Parathyroid adenoma (tissue), 2 donors: ENCODE results near the gene MT1E.
A peak's percentile ranks its signal among the peaks of the same experiment; 100 is the strongest.

ENCODE experiments used
- H2AFZ ChIP-seq: fragments of 300-600 bp; sonication (generic); one replicate; pipeline ENCODE4 v1.7.0; 2017; ENCODE audit warnings: antibody characterized with exemption, mild to moderate bottlenecking
- H3K27ac ChIP-seq: fragments of 300-600 bp; sonication (generic); one replicate; pipeline ENCODE4 v1.7.0; 2017
- H3K27me3 ChIP-seq: fragments of 300-600 bp; sonication (generic); one replicate; pipeline ENCODE4 v1.7.0; 2017; ENCODE audit warnings: low read length; ENCODE audit not compliant: control insufficient read depth, insufficient read depth
- H3K36me3 ChIP-seq: fragments of 300-600 bp; sonication (generic); one replicate; pipeline ENCODE4 v1.7.0; 2017; ENCODE audit warnings: low read length; ENCODE audit not compliant: control insufficient read depth, insufficient read depth
- H3K4me1 ChIP-seq: fragments of 300-600 bp; sonication (generic); one replicate; pipeline ENCODE4 v1.7.0; 2017; ENCODE audit warnings: control low read depth
- H3K4me2 ChIP-seq: fragments of 300-600 bp; sonication (generic); one replicate; pipeline ENCODE4 v1.7.0; 2017; ENCODE audit warnings: low read length
- H3K4me3 ChIP-seq: fragments of 300-600 bp; sonication (generic); one replicate; pipeline ENCODE4 v1.7.0; 2017; ENCODE audit warnings: low read depth, low read length
- H3K79me2 ChIP-seq: fragments of 300-600 bp; sonication (generic); one replicate; pipeline ENCODE4 v1.7.0; 2017; ENCODE audit warnings: control low read depth
- H3K9ac ChIP-seq: fragments of 300-600 bp; sonication (generic); one replicate; pipeline ENCODE4 v1.7.0; 2017; ENCODE audit warnings: mild to moderate bottlenecking
- H3K9me3 ChIP-seq: fragments of 300-600 bp; sonication (generic); one replicate; pipeline ENCODE4 v1.7.0; 2017; ENCODE audit warnings: low read length; ENCODE audit not compliant: control insufficient read depth
- TF ChIP-seq, protein P1 (sequence below): fragments of 300-600 bp; sonication (generic); IDR thresholded peaks from one replicate; pipeline ENCODE4 v1.7.0; 2017; ENCODE audit warnings: antibody characterized with exemption, mild to moderate bottlenecking
- donor health status: primary hyperparathyroidism.

Gene MT1E

DNA sequence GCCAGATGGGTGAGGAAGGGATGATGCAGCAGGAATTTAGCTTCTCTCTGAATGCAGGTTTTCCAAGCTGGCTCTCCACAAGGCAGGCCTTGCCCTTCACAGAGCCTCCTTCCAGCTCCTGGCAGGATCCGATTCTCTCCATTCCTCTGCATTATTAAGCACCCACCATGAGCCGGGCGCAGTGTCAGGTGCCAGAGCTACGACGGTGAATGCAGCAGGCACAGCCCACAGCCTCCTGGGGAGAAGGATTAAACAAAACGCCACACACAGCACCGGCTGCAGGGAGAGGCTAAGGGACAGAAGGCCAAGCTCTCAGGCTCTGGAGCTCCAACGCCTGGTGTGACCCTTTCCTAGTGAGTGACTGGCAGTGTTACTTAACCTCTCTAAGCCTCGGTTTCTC lies 24.3 kb upstream of the MT1E start:
- Histone ChIP-seq H3K4me2 (no peak overlapping the region), H3K9ac (no peak overlapping the region), H3K79me2 (no peaks in the 10 kb centered on the region), H3K27ac (no peak overlapping the region), H3K4me1 (no peaks in the 10 kb centered on the region), H3K9me3 (no peaks in the 10 kb centered on the region), H3K4me3 (no peak overlapping the region), H2AFZ (no peak overlapping the region), H3K27me3 (no peaks in the 10 kb centered on the region), H3K36me3 (no peaks in the 10 kb centered on the region)
- TF ChIP-seq, protein P1, sequence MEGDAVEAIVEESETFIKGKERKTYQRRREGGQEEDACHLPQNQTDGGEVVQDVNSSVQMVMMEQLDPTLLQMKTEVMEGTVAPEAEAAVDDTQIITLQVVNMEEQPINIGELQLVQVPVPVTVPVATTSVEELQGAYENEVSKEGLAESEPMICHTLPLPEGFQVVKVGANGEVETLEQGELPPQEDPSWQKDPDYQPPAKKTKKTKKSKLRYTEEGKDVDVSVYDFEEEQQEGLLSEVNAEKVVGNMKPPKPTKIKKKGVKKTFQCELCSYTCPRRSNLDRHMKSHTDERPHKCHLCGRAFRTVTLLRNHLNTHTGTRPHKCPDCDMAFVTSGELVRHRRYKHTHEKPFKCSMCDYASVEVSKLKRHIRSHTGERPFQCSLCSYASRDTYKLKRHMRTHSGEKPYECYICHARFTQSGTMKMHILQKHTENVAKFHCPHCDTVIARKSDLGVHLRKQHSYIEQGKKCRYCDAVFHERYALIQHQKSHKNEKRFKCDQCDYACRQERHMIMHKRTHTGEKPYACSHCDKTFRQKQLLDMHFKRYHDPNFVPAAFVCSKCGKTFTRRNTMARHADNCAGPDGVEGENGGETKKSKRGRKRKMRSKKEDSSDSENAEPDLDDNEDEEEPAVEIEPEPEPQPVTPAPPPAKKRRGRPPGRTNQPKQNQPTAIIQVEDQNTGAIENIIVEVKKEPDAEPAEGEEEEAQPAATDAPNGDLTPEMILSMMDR, result no peak

GRCh38 chr16:56603589-56603988 lies 22.0 kb upstream of the MT1E start:
- H3K9me3 ChIP-seq, result no peaks in the 10 kb centered on the region
- no peak overlapping the region for H3K4me3 ChIP-seq
- no peaks in the 10 kb centered on the region for H3K79me2 ChIP-seq
- no peaks in the 10 kb centered on the region for H3K27me3 ChIP-seq
- TF ChIP-seq, protein P1, result peak; percentile 60
- H3K4me1 ChIP-seq, result peaks cover under 1% of the 10 kb centered on the region
- H3K9ac ChIP-seq, result no peak overlapping the region
- H3K27ac ChIP-seq, result peak overlapping the region; percentile 15
- peak overlapping the region; percentile 65 for H2AFZ ChIP-seq
- no peaks in the 10 kb centered on the region for H3K36me3 ChIP-seq
- H3K4me2 ChIP-seq, result no peak overlapping the region

DNA sequence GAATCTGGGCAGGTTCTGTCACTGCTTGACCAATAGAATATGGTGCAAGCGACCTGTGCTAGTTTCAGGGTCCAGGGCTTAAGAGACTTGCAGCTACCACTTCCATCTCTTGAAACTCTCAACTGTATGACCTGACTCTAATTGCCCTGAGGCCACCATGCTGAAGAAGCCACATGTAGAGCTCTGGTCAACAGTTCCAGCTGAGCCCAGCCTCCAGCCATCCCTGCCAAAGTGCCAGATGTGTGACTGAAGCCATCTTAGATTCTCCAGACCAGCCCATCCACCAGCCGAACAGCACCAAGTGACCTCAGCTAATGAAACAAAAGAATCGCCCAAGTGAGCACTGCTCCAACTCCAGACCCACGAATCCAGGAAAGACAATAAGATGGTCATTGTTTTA lies 20.6 kb upstream of the MT1E start:
- Histone ChIP-seq H3K4me3 (no peak overlapping the region), H3K4me1 (peaks cover 11% of the 10 kb centered on the region), H2AFZ (no peak overlapping the region), H3K79me2 (no peaks in the 10 kb centered on the region), H3K9me3 (no peaks in the 10 kb centered on the region), H3K27ac (no peak overlapping the region), H3K4me2 (no peak overlapping the region), H3K36me3 (no peaks in the 10 kb centered on the region), H3K27me3 (no peaks in the 10 kb centered on the region), H3K9ac (no peak overlapping the region)
- TF ChIP-seq, protein P1, result no peak

- H3K4me1 ChIP-seq, result peaks cover 15% of the 10 kb centered on the region
- H3K4me3 ChIP-seq, result no peak overlapping the region
- H3K79me2 ChIP-seq, result no peaks in the 10 kb centered on the region
- peak overlapping the region; percentile 90 for H3K27ac ChIP-seq
- no peaks in the 10 kb centered on the region for H3K9me3 ChIP-seq
- H3K27me3 ChIP-seq, result no peaks in the 10 kb centered on the region
- no peak overlapping the region for H3K4me2 ChIP-seq
- H3K9ac ChIP-seq, result no peak overlapping the region
- TF ChIP-seq, protein P1, result no peak
- no peaks in the 10 kb centered on the region for H3K36me3 ChIP-seq
- no peak overlapping the region for H2AFZ ChIP-seq
Observed at GRCh38 chr16:56605475-56605874, 20.1 kb upstream of the MT1E start.

DNA sequence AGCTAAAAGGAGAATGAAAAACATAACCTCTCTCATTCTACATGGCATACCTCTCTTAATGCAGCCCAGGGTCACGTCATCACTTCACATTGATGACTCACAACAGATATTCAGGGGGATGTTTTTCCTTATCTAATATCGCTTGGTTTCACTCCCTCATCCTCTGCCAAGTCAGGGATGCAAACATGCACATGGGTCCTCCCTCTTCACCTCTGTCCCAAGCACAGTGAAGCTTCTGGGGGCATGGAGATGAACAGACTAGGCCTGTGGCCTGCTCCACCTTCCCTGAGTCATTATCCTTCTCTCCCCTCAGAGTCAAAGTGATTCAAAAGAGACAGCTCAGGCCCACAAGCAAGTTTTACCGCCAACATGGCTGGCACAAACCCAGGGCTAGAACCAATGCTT lies 19.5 kb upstream of the MT1E start:
- Histone ChIP-seq H3K4me1 (peaks cover 15% of the 10 kb centered on the region), H2AFZ (peak overlapping the region; percentile 9), H3K9me3 (no peaks in the 10 kb centered on the region), H3K27ac (peak overlapping the region; percentile 90), H3K79me2 (no peaks in the 10 kb centered on the region), H3K4me3 (no peak overlapping the region), H3K4me2 (no peak overlapping the region), H3K27me3 (no peaks in the 10 kb centered on the region), H3K36me3 (no peaks in the 10 kb centered on the region), H3K9ac (no peak overlapping the region)
- TF ChIP-seq, protein P1, result no peak
